LNCaP clone FGC (cell line): ENCODE measurements around the gene REN.
A peak's percentile ranks its signal among the peaks of the same experiment; 100 is the strongest.

Experiments used
- DNase-seq: peaks from one replicate; pipeline ENCODE4 v3.0.0-alpha.2; 2011; ENCODE audit warnings: low read depth
- H3K4me3 ChIP-seq: 2 replicates; pipeline ENCODE4 v1.5.1; 2011; ENCODE audit warnings: mild to moderate bottlenecking, low read depth, low read length, control low read depth
- CTCF ChIP-seq: IDR thresholded peaks from 2 replicates; pipeline ENCODE4 v1.5.1; 2012; ENCODE audit warnings: mild to moderate bottlenecking; ENCODE audit not compliant: control insufficient read depth, insufficient read depth; ENCODE audit errors: extremely low read depth

REN gene

GRCh38 chr1:204134103-204134502, 32.0 kb downstream of the REN start:
- DNase-seq: no peak
- H3K4me3 ChIP-seq: no peak overlapping the region
- TF ChIP-seq CTCF: no peak

- no peak for DNase-seq
- TF ChIP-seq CTCF: no peak
- no peak overlapping the region for H3K4me3 ChIP-seq
Observed at GRCh38 chr1:204132718-204133117, 33.4 kb downstream of the REN start.

- H3K4me3 ChIP-seq: no peak overlapping the region
- no peak for TF ChIP-seq CTCF
- no peak for DNase-seq
Observed at GRCh38 chr1:204131978-204132377, 34.2 kb downstream of the REN start.

- no peak for DNase-seq
- no peak overlapping the region for H3K4me3 ChIP-seq
- no peak for TF ChIP-seq CTCF
Observed at GRCh38 chr1:204130981-204131892, 34.9 kb downstream of the REN start.

- no peak for DNase-seq
- TF ChIP-seq CTCF: no peak
- no peak overlapping the region for H3K4me3 ChIP-seq
Observed at GRCh38 chr1:204130178-204130577, 36.0 kb downstream of the REN start.

- peak; percentile 93 for TF ChIP-seq CTCF
- no peak for DNase-seq
- no peak overlapping the region for H3K4me3 ChIP-seq
Observed at GRCh38 chr1:204128964-204129896, 36.9 kb downstream of the REN start.
